Lower lobe of right lung (tissue), 2 donors: ENCODE measurements around the gene DGKI. TPM values are rescaled to one million over a fixed set of nuclear protein-coding genes. Genes with fewer than 3 reads are reported as not detected.

Source experiments
- ATAC-seq, 2 donors: fragments of 200-7000 bp; cut with Tn5 transposase; one replicate each; pipeline ENCODE4 v1.9.1; 2020 to 2022; ENCODE audit warnings: mild to moderate bottlenecking in 2 of 2, moderate library complexity in 2 of 2
- DNase-seq: peaks from one replicate; pipeline ENCODE4 v3.0.0-alpha.2; 2020
- H3K27ac ChIP-seq: fragments of 200-600 bp; one replicate; pipeline ENCODE4 v1.8.0; 2022
- H3K27me3 ChIP-seq: fragments of 200-600 bp; one replicate; pipeline ENCODE4 v1.8.0; 2022; ENCODE audit warnings: low read depth
- H3K36me3 ChIP-seq: fragments of 200-600 bp; one replicate; pipeline ENCODE4 v1.8.0; 2022; ENCODE audit warnings: mild to moderate bottlenecking
- H3K4me1 ChIP-seq: fragments of 200-600 bp; one replicate; pipeline ENCODE4 v1.8.0; 2022
- H3K4me3 ChIP-seq: fragments of 200-600 bp; one replicate; pipeline ENCODE4 v1.8.0; 2022; ENCODE audit warnings: mild to moderate bottlenecking
- H3K9me3 ChIP-seq: fragments of 200-600 bp; one replicate; pipeline ENCODE4 v1.8.0; 2022
- intact Hi-C: fragments of 100-400 bp; cut with DNase I; formaldehyde crosslinking; loops from one replicate; pipeline ENCODE4 v1.11.0; 2022
- total RNA-seq: library from RNA; stranded (reverse); fragmentation: NEBNext Ultra II Directional; extraction: Animal tissue kit (Norgen Biotek cat#: 25700); gene quantifications from one replicate; pipeline ENCODE4 v1.2.1, GENCODE V29; 2021
- TF ChIP-seq, protein P1 (sequence below): fragments of 200-600 bp; IDR thresholded peaks from one replicate; pipeline ENCODE4 v1.8.0; 2022; ENCODE audit warnings: antibody characterized with exemption, mild to moderate bottlenecking
- donor health status: DM: no; HTN: yes; CAD: no; lungs with severe emphysema.

DGKI gene
- total RNA-seq, 1 donor from 2014 or later: 0.09 TPM

DNA sequence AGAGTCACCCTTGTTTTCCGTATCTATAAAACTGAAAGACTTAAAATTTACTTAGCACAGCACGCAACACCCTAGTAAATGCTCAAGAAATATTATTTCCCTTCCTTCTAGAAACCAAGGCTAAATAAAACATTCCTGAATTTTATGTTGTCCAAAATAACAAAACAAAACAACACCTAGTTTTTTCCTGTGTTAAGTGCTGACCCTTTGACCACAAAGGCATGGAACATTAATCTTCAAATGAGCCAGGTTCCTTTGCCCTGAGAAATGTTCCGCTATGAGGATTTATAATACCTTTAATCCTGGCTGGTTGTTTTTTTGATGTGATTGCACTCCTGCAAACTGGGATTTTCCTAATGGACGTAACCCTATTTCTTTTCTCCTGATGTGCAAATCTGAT is 29.0 kb upstream of the DGKI start:
- no peaks in the 10 kb centered on the region for H3K27me3 ChIP-seq
- H3K36me3 ChIP-seq: peaks cover 66% of the 10 kb centered on the region
- H3K27ac ChIP-seq: no peak overlapping the region
- TF ChIP-seq, protein P1, sequence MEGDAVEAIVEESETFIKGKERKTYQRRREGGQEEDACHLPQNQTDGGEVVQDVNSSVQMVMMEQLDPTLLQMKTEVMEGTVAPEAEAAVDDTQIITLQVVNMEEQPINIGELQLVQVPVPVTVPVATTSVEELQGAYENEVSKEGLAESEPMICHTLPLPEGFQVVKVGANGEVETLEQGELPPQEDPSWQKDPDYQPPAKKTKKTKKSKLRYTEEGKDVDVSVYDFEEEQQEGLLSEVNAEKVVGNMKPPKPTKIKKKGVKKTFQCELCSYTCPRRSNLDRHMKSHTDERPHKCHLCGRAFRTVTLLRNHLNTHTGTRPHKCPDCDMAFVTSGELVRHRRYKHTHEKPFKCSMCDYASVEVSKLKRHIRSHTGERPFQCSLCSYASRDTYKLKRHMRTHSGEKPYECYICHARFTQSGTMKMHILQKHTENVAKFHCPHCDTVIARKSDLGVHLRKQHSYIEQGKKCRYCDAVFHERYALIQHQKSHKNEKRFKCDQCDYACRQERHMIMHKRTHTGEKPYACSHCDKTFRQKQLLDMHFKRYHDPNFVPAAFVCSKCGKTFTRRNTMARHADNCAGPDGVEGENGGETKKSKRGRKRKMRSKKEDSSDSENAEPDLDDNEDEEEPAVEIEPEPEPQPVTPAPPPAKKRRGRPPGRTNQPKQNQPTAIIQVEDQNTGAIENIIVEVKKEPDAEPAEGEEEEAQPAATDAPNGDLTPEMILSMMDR: no peak
- intact Hi-C loops: no loop called here
- H3K4me1 ChIP-seq: peaks cover 6% of the 10 kb centered on the region
- no peaks in the 10 kb centered on the region for H3K9me3 ChIP-seq
- DNase-seq: no peak
- no peak overlapping the region for H3K4me3 ChIP-seq
- no peak for ATAC-seq

DNA sequence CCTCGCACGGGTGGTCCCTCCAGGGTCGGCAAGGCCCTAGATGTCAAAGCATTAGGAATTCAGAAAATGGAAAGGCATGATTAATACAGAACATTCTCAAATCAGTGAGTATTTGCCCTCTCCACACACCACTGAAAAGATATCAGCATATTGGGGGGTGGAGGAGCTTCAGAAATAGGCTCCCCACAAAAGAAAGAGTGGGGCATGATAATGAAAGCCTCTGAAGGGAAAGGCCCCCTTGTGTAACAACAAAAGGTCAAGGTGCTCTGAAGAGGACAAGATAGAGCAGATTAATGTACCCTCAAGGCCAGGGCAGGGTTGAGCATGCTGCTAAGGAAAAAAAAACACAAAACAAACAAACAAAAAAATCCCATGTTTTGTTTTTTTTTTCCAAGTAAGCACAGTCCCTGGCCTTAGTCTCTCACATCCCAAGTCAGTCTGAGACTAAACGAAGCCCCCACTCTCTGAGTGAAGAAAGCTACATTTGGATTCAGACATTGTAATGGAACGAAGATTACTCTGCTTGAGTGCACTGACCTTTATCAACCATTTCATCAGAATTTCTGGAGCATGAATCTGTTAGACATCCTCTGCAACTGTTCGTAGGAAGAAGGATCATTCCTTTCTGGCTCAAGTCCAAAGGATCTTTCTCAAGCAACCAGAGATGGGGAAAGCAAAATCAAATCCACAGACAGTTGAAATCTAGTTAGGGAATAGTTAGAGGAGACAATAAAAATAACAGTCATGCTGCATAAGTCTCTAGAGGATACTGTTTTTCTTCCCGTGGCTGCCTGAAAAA is 27.4 kb upstream of the DGKI start:
- TF ChIP-seq, protein P1: no peak
- no peak for DNase-seq
- Histone ChIP-seq H3K27me3 (no peaks in the 10 kb centered on the region), H3K36me3 (peaks cover 51% of the 10 kb centered on the region), H3K27ac (no peak overlapping the region), H3K4me3 (no peak overlapping the region), H3K4me1 (peaks cover 6% of the 10 kb centered on the region), H3K9me3 (no peaks in the 10 kb centered on the region)
- intact Hi-C loops: no loop called here
- no peak for ATAC-seq

DNA sequence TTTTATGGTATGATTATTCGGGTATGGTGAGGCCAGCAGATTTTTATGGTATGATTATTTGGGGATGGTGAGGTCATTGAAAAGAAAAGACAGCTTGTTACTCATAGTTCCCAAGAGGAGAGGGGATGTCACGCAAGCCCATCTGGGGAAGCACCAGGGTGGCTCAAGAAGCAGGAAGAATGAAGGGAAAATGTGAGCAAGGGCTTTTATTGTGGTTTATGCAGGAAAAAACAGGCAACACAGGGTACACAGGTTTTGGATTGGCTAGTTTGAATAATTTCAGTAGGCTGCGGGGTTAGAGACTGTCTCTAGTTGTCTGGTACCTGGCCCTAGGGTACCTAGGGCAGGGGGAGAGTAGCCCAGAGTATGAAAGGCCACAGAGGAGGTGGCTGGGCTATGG is 26.8 kb upstream of the DGKI start:
- TF ChIP-seq, protein P1: no peak
- Histone ChIP-seq H3K4me3 (no peak overlapping the region), H3K27me3 (no peaks in the 10 kb centered on the region), H3K9me3 (no peaks in the 10 kb centered on the region), H3K27ac (no peak overlapping the region), H3K36me3 (peaks cover 44% of the 10 kb centered on the region), H3K4me1 (peaks cover 6% of the 10 kb centered on the region)
- intact Hi-C loops: no loop called here
- DNase-seq (no peak), ATAC-seq (no peak)

DNA sequence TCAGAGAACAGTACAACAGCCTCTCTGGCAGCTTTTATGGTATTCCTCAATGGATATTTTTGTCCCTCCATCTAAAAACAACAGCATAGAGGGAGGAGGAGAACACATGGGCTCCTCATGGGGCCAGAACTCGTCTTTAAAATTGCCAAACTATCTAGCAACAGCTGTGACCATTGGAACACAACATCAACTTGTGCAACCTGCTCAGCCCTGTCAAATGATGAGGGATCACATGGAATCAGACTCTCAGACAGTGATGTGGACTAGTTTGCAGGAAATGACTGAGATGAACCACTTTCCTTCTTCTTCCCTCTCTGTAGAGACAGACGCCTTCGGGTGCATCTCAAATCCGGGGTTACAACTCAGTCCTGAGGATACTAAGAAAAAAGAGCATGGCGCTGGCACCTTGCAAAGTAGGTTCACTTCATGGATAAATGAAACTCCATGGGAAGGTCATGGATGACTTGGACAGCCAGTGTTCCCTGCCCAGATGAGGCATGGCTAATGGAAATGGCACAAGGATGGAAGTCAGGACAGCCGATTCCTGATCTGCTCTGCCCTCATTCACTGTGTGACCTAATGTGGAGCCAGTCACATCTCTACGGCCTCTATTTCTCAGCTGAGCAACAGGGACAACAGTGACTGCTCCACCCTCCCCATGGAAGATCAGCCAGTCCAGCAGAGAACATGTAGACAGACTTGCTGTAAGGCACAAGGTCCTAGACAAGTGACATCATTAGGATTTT is 24.6 kb upstream of the DGKI start:
- H3K4me3 ChIP-seq: no peak overlapping the region
- H3K36me3 ChIP-seq: peaks cover 42% of the 10 kb centered on the region
- no peak for DNase-seq
- intact Hi-C loops: no loop called here
- H3K4me1 ChIP-seq: no peaks in the 10 kb centered on the region
- TF ChIP-seq, protein P1: no peak
- peak overlapping the region; percentile 28 for H3K27ac ChIP-seq
- peak in 1 of 2 donors; percentile 62 for ATAC-seq
- no peaks in the 10 kb centered on the region for H3K9me3 ChIP-seq
- H3K27me3 ChIP-seq: no peaks in the 10 kb centered on the region

DNA sequence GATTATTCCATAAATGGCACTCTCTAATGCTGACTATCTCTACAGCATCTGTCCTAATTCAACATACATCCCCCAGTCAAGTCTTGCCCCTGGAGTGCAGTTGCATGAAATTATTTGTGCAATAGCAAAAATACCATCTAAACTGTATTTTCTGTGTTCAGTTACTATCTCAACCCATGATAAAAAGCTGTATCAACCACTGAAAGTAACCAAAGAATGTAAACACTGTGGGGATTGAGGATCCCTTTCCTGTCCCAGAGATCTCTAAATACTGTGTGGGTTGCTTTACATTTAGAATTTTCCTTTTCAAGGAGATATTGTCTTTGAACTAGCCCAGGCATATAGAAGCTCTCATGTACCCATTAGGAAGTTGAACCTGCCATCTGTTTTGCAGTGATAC is 23.9 kb upstream of the DGKI start:
- Histone ChIP-seq H3K4me3 (no peak overlapping the region), H3K4me1 (no peaks in the 10 kb centered on the region), H3K36me3 (peaks cover 46% of the 10 kb centered on the region), H3K9me3 (no peaks in the 10 kb centered on the region), H3K27me3 (no peaks in the 10 kb centered on the region), H3K27ac (no peak overlapping the region)
- ATAC-seq (no peak), DNase-seq (no peak)
- intact Hi-C loops: no loop called here
- TF ChIP-seq, protein P1: no peak
